ENCODE results near the gene OR10K1.

The OR10K1 gene

GRCh38 chr1:158493054-158493453, 31.4 kb downstream of the OR10K1 start:
- Histone ChIP-seq H3K4me1 (ENCODE audit: insufficient read depth, poor library complexity, severe bottlenecking) (no peaks in the 10 kb centered on the region), H3K36me3 (ENCODE audit: low read depth) (no peaks in the 10 kb centered on the region), H3K9me3 (ENCODE audit: severe bottlenecking) (no peaks in the 10 kb centered on the region), H3K4me3 (ENCODE audit: severe bottlenecking) (no peak overlapping the region), H3K27me3 (ENCODE audit: insufficient read depth, poor library complexity, severe bottlenecking) (peaks cover 6% of the 10 kb centered on the region), H3K27ac (ENCODE audit: poor library complexity, severe bottlenecking) (no peak overlapping the region)
- ATAC-seq (ENCODE audit: low read depth) (no peak), DNase-seq (ENCODE audit: low spot score) (no peak)
- no peak for TF ChIP-seq CTCF (IDR thresholded peaks at IDR 0.05; ENCODE audit: poor library complexity, severe bottlenecking)

GRCh38 chr1:158494796-158495195, 33.2 kb downstream of the OR10K1 start:
- no peak for ATAC-seq (ENCODE audit: low read depth)
- H3K4me1 ChIP-seq (ENCODE audit: insufficient read depth, poor library complexity, severe bottlenecking): no peaks in the 10 kb centered on the region
- no peak overlapping the region for H3K4me3 ChIP-seq (ENCODE audit: severe bottlenecking)
- H3K27me3 ChIP-seq (ENCODE audit: insufficient read depth, poor library complexity, severe bottlenecking): peaks cover 6% of the 10 kb centered on the region
- H3K27ac ChIP-seq (ENCODE audit: poor library complexity, severe bottlenecking): no peak overlapping the region
- H3K36me3 ChIP-seq (ENCODE audit: low read depth): no peaks in the 10 kb centered on the region
- TF ChIP-seq CTCF (IDR thresholded peaks at IDR 0.05; ENCODE audit: poor library complexity, severe bottlenecking): no peak
- DNase-seq (ENCODE audit: low spot score): no peak
- H3K9me3 ChIP-seq (ENCODE audit: severe bottlenecking): no peaks in the 10 kb centered on the region

- no peak for ATAC-seq (ENCODE audit: low read depth)
- DNase-seq (ENCODE audit: low spot score): no peak
- H3K4me3 ChIP-seq (ENCODE audit: severe bottlenecking): no peak overlapping the region
- peaks cover 6% of the 10 kb centered on the region for H3K27me3 ChIP-seq (ENCODE audit: insufficient read depth, poor library complexity, severe bottlenecking)
- H3K4me1 ChIP-seq (ENCODE audit: insufficient read depth, poor library complexity, severe bottlenecking): no peaks in the 10 kb centered on the region
- H3K9me3 ChIP-seq (ENCODE audit: severe bottlenecking): no peaks in the 10 kb centered on the region
- no peak overlapping the region for H3K27ac ChIP-seq (ENCODE audit: poor library complexity, severe bottlenecking)
- no peaks in the 10 kb centered on the region for H3K36me3 ChIP-seq (ENCODE audit: low read depth)
- no peak for TF ChIP-seq CTCF (IDR thresholded peaks at IDR 0.05; ENCODE audit: poor library complexity, severe bottlenecking)
Observed at GRCh38 chr1:158496374-158496773, 34.7 kb downstream of the OR10K1 start.

GRCh38 chr1:158506369-158506987, 44.8 kb downstream of the OR10K1 start:
- no peak for TF ChIP-seq CTCF (IDR thresholded peaks at IDR 0.05; ENCODE audit: poor library complexity, severe bottlenecking)
- Histone ChIP-seq H3K36me3 (ENCODE audit: low read depth) (no peaks in the 10 kb centered on the region), H3K27me3 (ENCODE audit: insufficient read depth, poor library complexity, severe bottlenecking) (no peaks in the 10 kb centered on the region), H3K4me3 (ENCODE audit: severe bottlenecking) (no peak overlapping the region), H3K27ac (ENCODE audit: poor library complexity, severe bottlenecking) (no peak overlapping the region), H3K4me1 (ENCODE audit: insufficient read depth, poor library complexity, severe bottlenecking) (no peaks in the 10 kb centered on the region), H3K9me3 (ENCODE audit: severe bottlenecking) (no peaks in the 10 kb centered on the region)
- DNase-seq (ENCODE audit: low spot score) (no peak), ATAC-seq (ENCODE audit: low read depth) (no peak)

- ATAC-seq (ENCODE audit: low read depth) (no peak), DNase-seq (ENCODE audit: low spot score) (no peak)
- Histone ChIP-seq H3K4me1 (ENCODE audit: insufficient read depth, poor library complexity, severe bottlenecking) (no peaks in the 10 kb centered on the region), H3K27me3 (ENCODE audit: insufficient read depth, poor library complexity, severe bottlenecking) (no peaks in the 10 kb centered on the region), H3K27ac (ENCODE audit: poor library complexity, severe bottlenecking) (no peak overlapping the region), H3K9me3 (ENCODE audit: severe bottlenecking) (no peaks in the 10 kb centered on the region), H3K4me3 (ENCODE audit: severe bottlenecking) (no peak overlapping the region), H3K36me3 (ENCODE audit: low read depth) (no peaks in the 10 kb centered on the region)
- no peak for TF ChIP-seq CTCF (IDR thresholded peaks at IDR 0.05; ENCODE audit: poor library complexity, severe bottlenecking)
Observed at GRCh38 chr1:158507511-158507910, 45.9 kb downstream of the OR10K1 start.
